Subcutaneous adipose tissue (tissue), 4 donors: Measurements from ENCODE around the gene TMCC1. TPM values are rescaled to one million over a fixed set of nuclear protein-coding genes. Genes with fewer than 3 reads are reported as not detected.

Experiments used
- CTCF ChIP-seq: fragments of 450-650 bp; IDR thresholded peaks from one replicate; pipeline ENCODE4 v1.5.1; 2016; ENCODE audit warnings: low read depth, mild to moderate bottlenecking, control low read depth, antibody characterized with exemption, moderate library complexity
- total RNA-seq, 4 donors: library from RNA; depleted of rRNA; stranded (reverse); fragments of >200 nt; gene quantifications; one replicate each; pipeline ENCODE4 v1.1.0, GENCODE V29; 2016

TMCC1 gene
- 10 to 100 TPM; 24.0 to 31.5 (median 28.4) TPM for total RNA-seq

GRCh38 chr3:129893581-129894070 lies at the start of gene TMCC1:
TMCC1 (minus strand) TSS chr3:129893711.
- TF ChIP-seq CTCF: no peak

DNA sequence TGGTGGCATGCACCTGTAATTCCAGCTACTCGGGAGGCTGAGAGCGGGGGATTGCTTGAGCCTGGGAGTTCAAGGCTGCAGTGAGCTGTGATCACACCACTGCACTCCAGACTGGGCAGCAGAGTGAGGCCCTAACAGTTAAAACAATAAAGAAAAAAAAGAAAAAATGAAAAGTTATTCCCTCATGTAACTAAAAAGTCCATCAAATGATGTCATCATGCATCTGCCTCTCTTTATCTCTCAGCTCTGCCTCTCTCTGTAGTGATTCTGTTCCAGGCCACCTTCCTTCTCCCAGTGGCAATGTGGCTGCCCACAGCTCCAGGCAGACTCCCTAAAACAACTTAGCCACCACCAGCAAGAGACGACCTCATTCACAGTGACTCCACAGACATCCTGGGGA lies 49.5 kb upstream of the TMCC1 start:
- no peak for TF ChIP-seq CTCF

DNA sequence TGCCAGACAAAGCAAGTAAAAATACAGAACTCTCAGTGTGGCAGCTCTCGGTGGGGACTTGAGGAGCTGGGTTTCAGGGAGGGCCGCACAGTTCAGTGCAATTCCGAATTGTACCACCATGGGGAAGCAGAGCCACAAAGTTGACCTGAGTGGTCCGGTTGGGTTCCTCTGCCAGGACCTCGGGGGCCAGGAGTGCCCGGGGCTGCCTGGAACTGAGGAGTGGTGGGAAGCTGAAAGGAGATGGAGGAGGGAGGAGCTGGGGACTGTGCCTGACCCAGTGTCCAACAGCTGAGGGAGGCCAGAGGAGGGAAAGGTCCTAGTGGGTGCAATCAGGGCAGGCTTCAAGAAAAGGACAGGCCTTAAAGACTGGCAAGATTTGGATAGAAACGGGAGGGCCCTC lies 48.8 kb upstream of the TMCC1 start:
- TF ChIP-seq CTCF: no peak

GRCh38 chr3:129940086-129940485 lies 46.6 kb upstream of the TMCC1 start:
- no peak for TF ChIP-seq CTCF

DNA sequence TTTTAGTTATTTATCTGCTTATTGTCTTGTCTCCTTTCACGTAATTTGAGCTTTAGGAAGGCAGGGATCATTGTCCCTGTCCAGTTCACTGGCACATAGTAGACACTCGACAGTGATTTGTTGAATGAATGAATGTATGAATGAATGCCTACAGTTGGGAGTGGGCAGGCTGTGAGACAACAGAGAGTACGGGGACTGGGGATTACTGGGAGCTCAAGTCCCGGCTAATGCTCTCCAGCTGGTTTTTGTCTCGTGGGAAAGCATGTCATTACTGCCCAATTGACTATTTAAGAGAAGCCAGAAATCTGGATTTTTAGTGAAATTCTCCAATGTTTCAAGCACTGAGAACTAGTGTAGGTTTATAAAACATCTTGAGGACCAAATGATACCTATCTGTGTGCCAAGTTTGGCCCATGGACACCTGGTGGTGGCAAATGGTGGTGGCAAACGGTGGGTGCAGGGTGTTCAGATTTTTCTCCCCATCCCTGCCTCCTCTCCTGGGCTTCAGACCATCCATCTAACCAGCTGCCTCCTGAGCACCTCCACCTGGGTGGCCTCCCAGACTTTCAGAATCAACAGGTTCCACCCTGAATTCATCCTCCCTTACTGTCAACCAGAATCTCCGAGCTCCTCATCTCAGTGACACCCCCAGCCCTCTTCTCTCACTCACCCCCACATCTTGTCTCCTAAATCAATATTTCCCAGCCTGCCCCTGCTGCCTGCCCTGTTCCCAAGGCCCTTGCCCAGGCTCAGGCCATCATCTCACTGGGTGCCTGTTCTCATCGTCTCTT lies 44.8 kb upstream of the TMCC1 start:
- TF ChIP-seq CTCF: no peak

- no peak for TF ChIP-seq CTCF
Observed at GRCh38 chr3:129937717-129938116, 44.2 kb upstream of the TMCC1 start.

GRCh38 chr3:129936757-129937156 lies 43.2 kb upstream of the TMCC1 start:
- no peak for TF ChIP-seq CTCF
